PC-9 (cell line): ENCODE data around the gene IMMP2L.

Source experiments
- CTCF ChIP-seq: fragments of 200-600 bp; sonication (generic); conservative IDR thresholded peaks from 2 replicates; pipeline ENCODE4 v1.6.1; 2017; ENCODE audit warnings: mixed run types, antibody characterized with exemption, mild to moderate bottlenecking, moderate library complexity
- EZH2 ChIP-seq: fragments of 200-600 bp; sonication (generic); IDR thresholded peaks from 2 replicates; pipeline ENCODE4 v1.8.0; 2017; ENCODE audit warnings: antibody characterized with exemption, low read depth

DNA sequence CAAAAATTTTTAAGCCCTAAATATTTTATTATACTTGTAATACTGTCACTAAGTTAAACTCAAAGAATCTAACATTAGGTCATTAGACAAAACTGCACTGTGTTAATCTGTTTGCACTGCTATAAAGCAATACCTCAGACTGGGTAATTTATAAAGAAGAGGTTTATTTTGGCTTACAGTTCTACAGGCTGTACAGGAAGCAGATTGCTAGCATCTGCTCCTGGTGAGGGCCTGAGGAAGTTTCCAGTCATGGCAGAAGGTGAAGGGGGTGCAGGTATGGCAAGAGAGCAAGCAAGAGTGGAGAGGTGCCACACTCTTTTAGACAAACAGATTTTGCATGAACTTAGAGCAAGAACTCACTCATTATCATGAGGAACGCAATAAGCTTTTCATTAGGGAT is 125.7 kb downstream of the IMMP2L start:
- TF ChIP-seq EZH2 (no peak), CTCF (no peak)
